HG03175 (cell line): ENCODE results near the gene CRABP2.

Experiments used
- ATAC-seq: cut with Tn5 transposase; IDR thresholded peaks from one replicate; pipeline ENCODE4 v1.9.1; 2021; ENCODE audit warnings: mild to moderate bottlenecking, moderate library complexity; ENCODE audit not compliant: unreplicated experiment

Gene CRABP2

GRCh38 chr1:156705321-156705917 lies at the start of gene CRABP2:
Gene CRABP2 (minus strand): TSS chr1:156705583. CDS start chr1:156705446, 137 bp downstream.
- ATAC-seq: no peak

- no peak for ATAC-seq
Observed at GRCh38 chr1:156754219-156754618, 48.8 kb upstream of the CRABP2 start.

GRCh38 chr1:156752843-156753482 lies 47.6 kb upstream of the CRABP2 start:
- no peak for ATAC-seq

- peak; percentile 75 for ATAC-seq
Observed at GRCh38 chr1:156751757-156752481, 46.5 kb upstream of the CRABP2 start.

- ATAC-seq: peak; percentile 26
Observed at GRCh38 chr1:156751451-156751756, 46.0 kb upstream of the CRABP2 start, which contains the start of gene HDGF. Gene HDGF (minus strand): TSS chr1:156751675. CDS start chr1:156751429, 246 bp downstream.

- peak; percentile 9 for ATAC-seq
Observed at GRCh38 chr1:156750711-156751450, 45.5 kb upstream of the CRABP2 start.

- ATAC-seq: no peak
Observed at GRCh38 chr1:156750191-156750672, 44.8 kb upstream of the CRABP2 start.

GRCh38 chr1:156749419-156750118 lies 44.2 kb upstream of the CRABP2 start:
- no peak for ATAC-seq

GRCh38 chr1:156748670-156749418 lies 43.5 kb upstream of the CRABP2 start:
- ATAC-seq: no peak

- ATAC-seq: no peak
Observed at GRCh38 chr1:156747742-156748669, 42.6 kb upstream of the CRABP2 start.

GRCh38 chr1:156746728-156747631 lies 41.6 kb upstream of the CRABP2 start:
- ATAC-seq: no peak

GRCh38 chr1:156746406-156746727 lies 41.0 kb upstream of the CRABP2 start:
- no peak for ATAC-seq

GRCh38 chr1:156745881-156746280 lies 40.5 kb upstream of the CRABP2 start:
- no peak for ATAC-seq

GRCh38 chr1:156744786-156745419 lies 39.5 kb upstream of the CRABP2 start:
- ATAC-seq: no peak

- ATAC-seq: no peak
Observed at GRCh38 chr1:156744344-156744743, 39.0 kb upstream of the CRABP2 start.

GRCh38 chr1:156743367-156744302 lies 38.3 kb upstream of the CRABP2 start:
- ATAC-seq: no peak
